MV-4-11 (cell line): ENCODE measurements around the gene PRR23E.

ENCODE experiments used
- DNase-seq: peaks from one replicate; lab custom pipeline; 2025; lab: John Stamatoyannopoulos, UW

Gene PRR23E, protein sequence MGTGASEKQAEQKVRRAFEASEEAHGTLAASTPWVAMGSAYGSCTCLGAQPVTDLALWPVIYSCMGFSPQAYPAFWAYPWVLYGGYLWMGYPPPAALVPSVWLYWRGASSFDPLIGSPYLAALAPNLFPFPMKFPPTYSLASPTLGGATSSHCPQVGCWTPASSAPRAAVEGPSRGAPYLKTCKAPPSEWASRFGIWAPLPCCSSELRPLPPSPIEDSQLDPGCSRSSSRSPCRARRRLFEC

GRCh38 chr3:127192576-127193232, at the start of gene PRR23E:
TSS of gene PRR23E (plus strand) at chr3:127193131. CDS start at chr3:127196686, 3,555 bp downstream.
- no peak for DNase-seq

GRCh38 chr3:127143172-127143571, 49.8 kb upstream of the PRR23E start:
- DNase-seq, result no peak

GRCh38 chr3:127144631-127145030, 48.3 kb upstream of the PRR23E start:
- DNase-seq, result no peak

DNA sequence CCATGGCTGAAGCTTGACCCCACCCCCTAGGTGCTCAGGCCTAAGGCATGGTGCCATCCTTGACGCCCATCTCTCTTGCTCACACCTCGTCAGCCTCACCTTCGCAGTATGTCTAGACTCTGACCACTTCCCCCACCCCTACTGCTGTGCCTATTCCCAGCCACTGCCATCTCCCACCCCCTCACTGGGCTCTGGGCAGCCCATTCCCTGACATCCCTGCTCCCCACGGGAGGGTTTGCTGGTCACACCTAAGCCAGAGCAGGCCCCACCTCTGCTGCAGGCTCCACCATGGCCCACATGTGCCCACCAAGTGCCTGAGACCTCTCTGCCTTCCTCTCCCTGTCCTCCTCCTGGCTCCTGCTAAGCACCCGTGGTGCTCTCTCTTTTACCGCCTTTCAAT, 47.7 kb upstream of the PRR23E start:
- no peak for DNase-seq

GRCh38 chr3:127147291-127147885, 45.5 kb upstream of the PRR23E start:
- no peak for DNase-seq

DNA sequence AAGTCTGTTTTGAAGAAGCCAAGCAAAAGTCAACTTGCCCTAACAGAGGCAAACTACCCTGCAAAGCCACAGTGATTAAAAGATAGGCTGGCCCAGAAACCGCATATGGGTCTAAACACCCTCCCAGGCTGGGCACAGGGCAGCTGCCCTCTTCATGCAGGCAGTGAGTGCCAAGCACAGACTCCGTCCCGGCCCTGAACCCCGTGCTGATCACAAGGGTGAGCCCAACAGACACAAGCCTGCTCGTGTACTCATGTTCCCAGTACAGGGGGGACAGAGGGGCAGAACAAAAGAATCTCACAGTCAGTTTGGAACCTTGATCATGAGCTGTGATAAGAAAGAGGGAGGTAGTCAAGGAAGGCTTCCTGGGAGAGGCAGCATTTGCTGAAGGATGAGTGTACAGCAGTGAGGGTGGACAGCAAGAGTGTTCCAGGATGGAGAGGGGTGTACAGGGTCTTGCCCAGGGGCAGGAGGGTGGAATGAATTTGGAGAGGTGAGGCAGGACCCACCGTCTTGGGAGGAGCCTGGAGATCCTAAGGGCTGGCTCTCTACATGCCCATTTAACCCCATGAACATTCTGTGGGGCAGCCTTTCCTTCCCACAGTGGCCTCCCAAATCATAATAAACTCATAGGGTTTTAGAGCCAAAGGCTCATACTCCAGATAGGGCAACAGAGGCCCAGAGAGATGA, 43.2 kb upstream of the PRR23E start:
- DNase-seq, result no peak

GRCh38 chr3:127150513-127151250, 42.2 kb upstream of the PRR23E start:
- DNase-seq, result no peak

GRCh38 chr3:127151251-127151564, 41.7 kb upstream of the PRR23E start:
- no peak for DNase-seq

DNA sequence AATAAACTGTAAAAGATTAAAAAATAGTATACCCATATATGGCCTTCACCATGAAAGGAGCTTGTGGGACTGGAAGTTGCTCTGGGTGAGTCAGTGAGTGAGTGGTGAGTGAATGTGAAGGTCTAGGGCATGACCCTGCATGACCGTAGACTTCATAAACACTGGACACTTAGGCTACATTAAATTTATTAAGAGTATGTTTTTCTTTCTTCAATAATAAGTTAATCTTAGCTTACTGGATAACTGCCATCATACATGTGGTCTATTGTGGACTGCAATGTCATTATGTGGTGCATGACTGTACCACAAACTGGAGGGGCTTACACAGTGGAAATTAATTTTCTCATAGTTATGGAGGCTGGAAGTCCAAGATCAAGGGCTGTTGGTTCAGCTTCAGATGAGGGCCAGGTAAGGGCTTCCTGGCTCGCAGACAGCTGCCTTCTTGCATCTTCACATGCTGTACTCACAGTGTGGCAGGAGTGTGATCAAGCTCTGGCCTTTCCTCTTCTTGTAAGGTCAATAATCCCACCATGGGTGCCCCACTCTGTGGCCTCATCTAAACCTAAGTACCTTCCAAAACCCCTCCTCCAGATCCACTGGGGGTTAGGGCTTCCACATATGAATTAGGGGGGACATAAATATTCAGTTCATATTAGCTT, 40.8 kb upstream of the PRR23E start:
- DNase-seq, result no peak

- DNase-seq, result no peak
These were observed 40.0 kb upstream of the PRR23E start for GRCh38 chr3:127152684-127153505.

DNA sequence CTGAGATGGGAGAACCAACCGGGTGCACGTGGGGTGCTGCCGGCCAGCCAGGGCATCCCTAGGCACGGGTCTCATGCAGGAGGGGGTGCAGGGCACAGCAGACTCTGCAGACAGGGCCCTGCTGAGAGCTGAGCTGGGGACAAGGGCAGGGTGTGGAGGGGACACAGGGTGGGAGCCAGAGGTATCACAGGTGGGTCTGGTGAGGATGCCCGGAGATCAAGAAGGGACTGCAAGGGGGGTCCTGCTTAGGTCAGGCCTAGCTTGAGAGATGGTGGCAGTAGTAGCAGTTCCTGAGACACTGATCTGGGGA, 39.5 kb upstream of the PRR23E start:
- DNase-seq, result no peak

DNA sequence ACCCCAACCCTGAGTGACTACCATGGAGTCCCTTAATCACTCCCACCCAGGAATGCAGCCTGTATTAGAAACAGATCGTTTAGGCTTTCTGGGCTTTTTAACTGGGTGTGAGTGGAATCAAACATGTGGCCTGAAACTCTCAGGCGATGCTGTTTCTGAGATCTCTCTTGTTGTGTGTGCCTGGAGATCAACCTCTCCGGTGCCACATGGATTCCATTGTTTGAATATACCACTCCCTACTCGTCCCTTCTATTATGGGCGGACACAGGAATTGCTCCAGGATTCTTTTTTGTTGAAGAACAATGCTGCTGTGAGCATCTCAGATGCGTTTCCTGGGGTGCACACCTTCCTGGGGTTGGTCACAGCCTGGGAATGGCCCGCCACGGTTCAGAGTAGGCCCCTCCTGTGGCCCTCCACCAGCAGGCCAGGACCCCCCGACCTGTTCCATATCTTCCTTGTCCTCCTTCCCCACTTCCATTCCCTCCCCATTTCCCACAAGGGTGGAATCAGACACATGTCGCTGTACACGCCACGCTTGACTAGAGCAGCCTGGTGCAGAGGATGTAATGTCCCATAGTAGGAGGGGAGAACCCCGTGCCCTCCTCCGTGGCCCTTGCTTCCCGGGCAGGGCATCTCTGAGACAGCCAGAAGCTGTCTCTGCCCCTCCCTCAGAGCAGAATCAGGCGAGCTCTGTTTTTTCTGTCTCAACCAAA, 36.4 kb upstream of the PRR23E start:
- no peak for DNase-seq

DNA sequence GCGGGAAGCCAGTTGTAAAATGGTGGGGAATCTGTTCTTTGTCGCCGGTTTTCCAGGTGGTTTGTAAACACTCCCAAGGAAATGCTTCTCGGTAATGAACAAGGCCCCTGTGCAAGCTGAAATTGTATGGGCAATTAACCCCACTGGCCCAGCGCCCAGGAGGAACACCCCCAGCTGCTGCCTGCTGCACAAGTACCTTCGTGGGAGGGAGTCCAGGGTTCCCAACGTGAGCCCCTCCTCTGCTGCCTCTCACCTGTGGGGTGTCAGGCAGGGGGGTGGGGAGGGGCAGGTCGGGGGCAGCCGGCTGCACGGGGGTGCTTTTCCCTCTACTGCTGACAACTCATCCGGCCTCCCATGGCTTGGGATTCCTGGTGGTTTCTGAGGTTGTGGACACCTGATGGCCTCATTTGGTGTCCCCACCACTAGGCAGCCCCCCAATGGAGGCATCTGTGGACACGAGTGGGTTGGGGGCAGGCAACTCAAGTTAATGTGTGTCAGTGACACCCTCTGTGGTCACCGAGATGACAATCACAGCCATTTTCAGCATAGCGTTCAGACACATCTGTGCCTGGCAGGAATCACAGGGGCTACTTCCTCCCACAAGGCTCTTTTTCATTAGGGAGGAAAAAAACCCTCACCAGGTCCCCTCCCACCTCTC, 35.6 kb upstream of the PRR23E start:
- DNase-seq, result no peak

DNA sequence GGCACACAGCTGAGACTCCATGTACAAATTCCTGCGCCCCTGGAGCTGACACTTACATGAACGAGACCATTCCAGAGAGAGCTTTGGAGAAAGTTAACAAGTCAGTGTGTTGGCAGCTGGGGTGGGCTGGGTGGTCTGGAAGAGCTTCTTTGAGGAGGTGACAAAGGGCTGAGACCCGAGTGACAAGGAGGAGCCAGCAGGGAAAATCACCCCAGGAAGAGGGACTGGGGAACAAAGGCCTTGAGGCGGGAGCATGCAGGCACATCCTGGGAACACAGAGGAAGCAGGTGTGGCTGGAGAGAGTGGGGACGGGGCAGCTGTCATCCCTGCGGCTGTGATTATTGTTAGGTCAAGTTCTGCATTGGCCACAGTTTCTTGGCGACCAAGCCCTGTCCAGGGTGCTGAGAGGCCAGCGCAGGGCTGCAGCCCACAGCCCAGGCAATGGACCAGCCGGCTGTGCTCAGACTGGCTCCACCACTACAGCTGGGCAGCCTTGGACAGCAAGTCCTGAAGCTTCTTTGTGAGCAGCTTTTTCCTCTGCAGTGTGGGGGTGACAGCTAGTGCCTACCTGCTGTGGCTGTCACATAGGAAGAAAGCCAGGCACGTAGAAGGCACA, 34.2 kb upstream of the PRR23E start:
- DNase-seq, result no peak

GRCh38 chr3:127159543-127159942, 33.4 kb upstream of the PRR23E start:
- no peak for DNase-seq

DNA sequence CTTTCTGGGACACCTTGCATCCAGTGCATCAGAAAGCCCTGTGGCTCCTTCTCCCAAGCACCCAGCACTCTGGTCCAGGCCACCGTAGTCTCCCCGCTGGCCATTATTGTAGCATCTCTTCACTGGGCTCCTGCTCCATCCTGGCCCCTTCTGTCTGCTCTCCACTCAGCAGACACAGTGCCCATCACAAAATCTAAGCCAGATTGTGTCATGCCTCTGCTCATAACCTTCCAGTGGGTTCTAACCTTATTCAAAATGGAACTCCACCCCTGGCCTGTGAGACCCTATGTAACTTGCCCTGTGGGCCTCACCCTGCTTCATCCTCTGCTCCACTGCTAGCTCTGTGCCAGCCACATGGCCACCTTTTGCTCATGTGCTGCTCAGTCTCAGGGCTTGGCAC, 31.7 kb upstream of the PRR23E start:
- no peak for DNase-seq

DNA sequence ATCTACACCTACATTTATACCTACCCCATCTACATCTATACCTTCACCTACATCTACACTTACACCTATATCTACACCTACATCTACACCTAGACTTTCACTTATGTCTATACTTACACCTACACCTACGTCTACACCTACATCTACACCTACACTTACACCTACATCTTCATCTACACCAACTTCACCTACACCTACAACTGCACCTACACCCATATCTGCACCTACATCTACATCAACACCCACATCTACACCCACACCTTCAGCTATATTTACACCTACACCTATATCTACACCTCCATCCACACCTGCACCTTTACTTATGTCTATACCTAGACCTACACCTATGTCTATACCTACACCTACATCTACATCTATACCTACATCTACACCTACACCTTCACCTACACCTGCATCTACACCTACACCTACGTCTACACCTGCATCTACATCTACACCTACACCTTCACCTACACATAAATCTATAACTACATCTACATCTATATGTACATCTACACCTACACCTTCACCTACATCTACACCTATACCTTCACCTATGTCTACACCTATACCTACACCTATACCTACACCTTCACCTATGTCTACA, 30.9 kb upstream of the PRR23E start:
- DNase-seq, result no peak

GRCh38 chr3:127162947-127163645, 29.8 kb upstream of the PRR23E start:
- no peak for DNase-seq
